GM21423 (cell line): Measurements from ENCODE around the gene PHLDA1.
A peak's percentile ranks its signal among the peaks of the same experiment; 100 is the strongest.
"Not testable (repeated sequence)": the region's sequence is repeated elsewhere in the genome, so short reads cannot be mapped to it uniquely, and the experiment has no call there.

Experiments used
- ATAC-seq: cut with Tn5 transposase; IDR thresholded peaks from one replicate; pipeline ENCODE4 v1.9.1; 2021; ENCODE audit warnings: mild to moderate bottlenecking, moderate library complexity; ENCODE audit not compliant: unreplicated experiment

The PHLDA1 gene

GRCh38 chr12:75990189-75990912 is 41.2 kb downstream of the PHLDA1 start:
- ATAC-seq: no peak

- ATAC-seq: not testable (repeated sequence)
Measured at GRCh38 chr12:75987709-75988108, 43.9 kb downstream of the PHLDA1 start.

GRCh38 chr12:75986001-75986746 is 45.4 kb downstream of the PHLDA1 start:
- ATAC-seq: no peak

- no peak for ATAC-seq
Measured at GRCh38 chr12:75985566-75985965, 46.0 kb downstream of the PHLDA1 start.

GRCh38 chr12:75984577-75985182 is 46.9 kb downstream of the PHLDA1 start:
- no peak for ATAC-seq

GRCh38 chr12:75983851-75984250 is 47.7 kb downstream of the PHLDA1 start:
- ATAC-seq: not testable (repeated sequence)

- no peak for ATAC-seq
Measured at GRCh38 chr12:75982979-75983660, 48.5 kb downstream of the PHLDA1 start.

GRCh38 chr12:75982169-75982564 is 49.4 kb downstream of the PHLDA1 start:
- ATAC-seq: no peak

GRCh38 chr12:75981247-75982168 is 50.1 kb downstream of the PHLDA1 start:
- ATAC-seq: peak; percentile 40

- peak; percentile 28 for ATAC-seq
Measured at GRCh38 chr12:75979181-75979580, 52.4 kb downstream of the PHLDA1 start.

GRCh38 chr12:75978677-75979076 is 52.9 kb downstream of the PHLDA1 start:
- ATAC-seq: no peak

- peak; percentile 95 for ATAC-seq
Measured at GRCh38 chr12:75977952-75978671, 53.5 kb downstream of the PHLDA1 start.

- ATAC-seq: no peak
Measured at GRCh38 chr12:75977590-75977951, 54.0 kb downstream of the PHLDA1 start.

GRCh38 chr12:75976913-75977312 is 54.7 kb downstream of the PHLDA1 start:
- ATAC-seq: no peak

GRCh38 chr12:75976113-75976512 is 55.5 kb downstream of the PHLDA1 start:
- no peak for ATAC-seq

- no peak for ATAC-seq
Measured at GRCh38 chr12:75975702-75976101, 55.9 kb downstream of the PHLDA1 start.
